Stimulated activated CD8-positive, alpha-beta memory T cell treated with anti-CD3 and anti-CD28 coated beads, Interleukin-15, amount 100 ng/mL, for 24 hours (primary cell): ENCODE results near the gene CHRNA7.

Source experiments
- DNase-seq: peaks from one replicate; pipeline ENCODE4 v3.0.0-alpha.2; 2020; ENCODE audit warnings: low read depth

CHRNA7 gene

DNA sequence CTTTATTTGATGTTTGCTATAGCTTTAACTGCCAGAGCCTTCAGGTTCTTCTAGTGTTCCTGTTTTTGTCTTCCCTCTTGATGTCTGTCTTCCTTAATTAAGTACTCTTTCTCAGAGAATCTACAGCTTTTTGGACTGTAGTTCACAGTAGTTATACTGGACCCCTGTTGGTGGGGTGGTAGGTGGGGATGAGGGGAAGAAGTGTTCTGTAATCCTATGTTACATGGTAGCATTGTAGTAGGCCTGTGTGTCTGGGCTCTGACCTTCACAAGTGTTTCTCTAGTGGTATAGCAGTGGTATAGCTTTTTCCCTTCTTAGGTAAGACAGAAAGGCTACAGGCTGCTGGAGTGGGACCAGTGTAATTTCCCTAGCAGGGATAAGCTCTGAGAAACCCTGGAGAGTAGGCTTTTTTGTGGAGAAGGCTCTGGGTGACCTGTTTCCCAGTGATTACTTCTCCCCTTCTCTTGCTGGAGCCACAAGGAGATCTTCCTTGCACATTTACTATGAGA is 59.6 kb downstream of the CHRNA7 start:
- DNase-seq: no peak

DNA sequence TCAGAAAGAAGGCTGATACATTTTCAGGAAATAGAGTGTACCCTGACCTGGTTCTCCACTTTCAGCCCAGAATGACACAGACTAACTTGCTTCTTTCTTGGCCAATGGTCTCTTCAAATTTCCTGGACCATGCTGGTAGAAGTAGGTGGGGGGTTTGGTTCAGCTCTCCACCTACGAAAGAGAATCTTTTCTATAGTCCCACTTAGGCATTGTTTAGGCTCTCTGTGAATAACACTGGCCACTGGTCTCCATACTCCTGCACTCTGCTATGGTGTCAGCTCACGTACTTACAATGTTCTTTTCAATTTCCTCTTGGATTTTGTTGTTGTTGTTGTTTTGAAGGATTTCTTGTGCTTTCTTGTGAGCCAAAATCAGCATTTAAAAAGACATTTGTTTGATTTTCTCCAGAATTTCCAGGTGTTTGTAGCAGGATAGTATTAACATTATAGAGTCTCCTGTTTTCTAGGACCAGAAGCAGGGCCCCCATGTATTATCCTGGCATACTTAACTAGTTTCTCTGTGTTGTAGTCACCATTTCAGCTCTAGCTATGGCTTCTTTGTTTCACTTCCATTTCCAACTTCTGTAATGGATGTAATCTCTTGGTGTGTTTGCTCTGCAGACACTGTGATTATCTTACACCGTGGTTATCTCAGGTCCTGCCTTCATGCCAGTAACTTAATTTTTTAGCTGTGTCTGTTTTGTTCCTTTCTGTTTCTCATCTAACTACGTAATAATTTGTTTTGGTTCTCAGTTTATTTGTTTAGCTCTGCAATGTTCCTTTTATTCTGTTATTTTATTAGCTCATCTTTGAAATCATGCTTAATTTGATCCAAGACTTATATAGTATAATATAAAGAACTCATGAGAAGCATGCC is 61.4 kb downstream of the CHRNA7 start:
- no peak for DNase-seq

DNA sequence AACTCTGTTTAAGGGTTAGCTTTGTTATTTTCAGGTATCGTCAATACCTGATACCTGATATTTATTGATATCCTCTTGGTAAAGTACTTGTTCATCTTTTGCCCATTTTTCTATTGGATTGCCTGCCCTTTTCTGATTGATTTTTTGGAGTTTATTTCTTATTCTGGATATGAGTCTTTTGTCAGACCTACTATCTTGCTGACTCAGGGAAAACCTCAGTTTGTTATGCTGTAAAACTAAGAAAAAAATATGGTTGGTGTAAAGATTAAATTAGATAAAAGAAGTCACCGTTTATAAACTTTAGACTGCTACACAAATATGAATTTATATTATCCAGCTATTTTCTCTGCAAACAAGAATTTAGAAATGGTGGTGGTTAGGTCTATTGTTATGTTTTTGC is 65.9 kb downstream of the CHRNA7 start:
- no peak for DNase-seq

DNA sequence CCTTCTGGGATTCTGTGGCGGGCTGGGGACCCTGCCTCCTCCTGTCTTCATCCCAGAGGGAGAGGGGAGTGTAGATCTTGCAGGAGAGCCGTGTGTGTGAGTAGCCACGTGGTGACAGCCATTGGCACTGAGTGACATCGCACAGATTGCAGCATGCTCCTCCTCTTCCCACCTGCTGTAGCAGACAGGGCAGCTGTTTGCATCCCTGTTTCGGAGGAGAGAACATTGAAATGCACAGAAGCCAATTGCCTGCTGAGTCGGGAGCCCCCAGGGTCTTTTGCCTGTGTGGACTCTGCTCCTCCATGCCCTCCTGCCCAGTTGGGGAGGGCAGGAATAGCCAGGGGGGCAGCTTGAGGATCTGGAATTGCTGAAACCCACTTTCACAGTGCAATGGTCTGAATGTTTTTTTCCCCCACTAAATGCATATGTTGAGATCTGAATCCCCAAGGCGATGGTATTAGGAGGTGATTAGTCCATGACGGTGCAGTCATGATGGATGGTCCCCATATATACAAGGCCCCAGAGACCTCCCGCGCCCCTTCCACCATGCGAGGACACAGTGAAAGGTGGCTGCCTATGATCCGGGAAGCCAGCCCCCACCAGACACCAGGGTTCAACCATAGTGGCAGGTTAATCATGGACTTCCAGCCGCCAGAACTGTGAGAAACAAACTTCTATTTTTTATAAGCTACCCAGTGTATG is 66.8 kb downstream of the CHRNA7 start:
- DNase-seq: no peak

DNA sequence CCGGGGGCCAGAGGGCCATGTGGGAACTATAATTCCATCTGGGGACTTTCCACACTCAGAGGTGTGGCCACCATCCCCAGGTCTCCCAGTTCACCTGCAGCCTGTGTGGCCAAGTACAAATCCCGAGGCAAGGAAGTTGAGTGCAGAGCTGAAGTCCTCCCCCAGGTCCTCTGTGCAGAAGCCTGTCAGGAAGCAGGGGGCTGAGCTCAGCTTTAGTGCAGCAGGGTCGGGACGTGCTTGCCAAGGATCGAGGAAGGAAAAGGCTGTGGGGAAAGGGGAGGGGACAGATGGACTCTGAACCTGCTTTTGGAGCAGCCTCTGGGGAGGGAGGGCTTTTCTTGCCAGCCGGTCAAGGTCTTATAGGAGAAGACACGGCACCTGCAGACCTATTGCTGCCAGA is 67.7 kb downstream of the CHRNA7 start:
- no peak for DNase-seq

DNA sequence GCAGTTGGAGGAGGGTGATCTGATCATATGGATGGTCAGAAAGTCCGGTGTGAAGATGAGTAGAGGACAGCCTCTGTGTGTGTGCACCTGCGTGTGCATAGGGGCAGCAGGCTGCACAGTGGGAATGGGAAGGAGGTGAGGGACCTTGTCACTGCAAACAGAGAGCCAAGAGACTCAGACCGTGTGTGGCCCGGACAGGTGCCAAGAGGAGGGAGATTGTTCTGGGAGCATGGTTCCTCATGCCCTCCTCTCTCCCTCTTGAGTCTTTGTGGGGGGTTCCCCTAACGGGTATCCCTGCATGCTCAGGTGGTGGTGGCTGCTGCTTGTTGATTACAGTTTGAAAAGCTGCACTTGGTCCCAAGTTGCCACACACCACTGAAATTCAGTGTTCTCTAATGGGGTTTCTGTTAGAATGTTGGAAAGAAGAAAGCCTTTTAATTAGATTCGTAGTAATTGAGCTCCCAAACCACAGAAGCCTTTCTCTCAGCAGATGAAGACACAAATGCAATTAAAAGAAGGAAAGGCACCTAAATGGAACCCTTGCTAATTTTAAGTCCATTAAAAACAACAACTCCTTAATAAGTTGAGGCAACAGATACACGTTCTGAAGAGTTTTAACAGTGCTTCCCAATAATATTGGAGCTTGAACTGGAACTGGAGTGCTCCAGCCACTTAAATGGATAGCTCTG is 68.9 kb downstream of the CHRNA7 start:
- no peak for DNase-seq

DNA sequence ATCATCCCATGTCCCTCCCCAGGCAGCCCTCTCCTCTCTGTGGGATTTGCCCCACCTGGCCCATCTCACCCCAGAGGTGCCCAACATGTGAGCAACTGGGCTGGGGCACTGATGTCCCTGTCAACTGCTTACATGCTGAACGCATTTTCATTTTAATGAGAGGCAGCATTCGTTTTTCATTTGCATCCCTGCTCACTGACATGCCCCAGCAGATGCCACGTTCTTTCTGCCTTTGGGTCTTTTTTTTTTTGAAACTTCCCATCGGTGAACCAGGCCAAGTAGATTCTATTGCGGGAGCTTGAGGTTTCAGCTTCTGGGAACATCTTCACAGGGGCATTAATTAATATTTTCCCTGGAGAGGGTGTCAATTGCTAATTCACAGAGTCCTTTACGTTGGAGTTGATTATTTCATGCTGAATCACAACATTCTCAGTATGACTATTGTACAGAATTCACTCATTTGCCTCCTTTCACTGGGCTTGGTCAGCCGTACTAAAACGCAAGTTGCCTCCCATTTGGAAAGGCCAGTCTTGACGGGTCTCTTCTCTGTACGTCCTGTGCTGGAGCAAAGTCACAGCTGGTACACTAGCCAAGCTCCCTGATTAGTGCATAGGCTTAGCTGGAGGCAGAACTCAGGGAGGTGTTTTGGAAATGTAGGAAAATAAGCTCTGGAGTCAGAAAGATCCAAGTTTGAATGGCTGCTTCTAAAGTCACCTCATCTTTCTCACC is 69.8 kb downstream of the CHRNA7 start:
- no peak for DNase-seq

DNA sequence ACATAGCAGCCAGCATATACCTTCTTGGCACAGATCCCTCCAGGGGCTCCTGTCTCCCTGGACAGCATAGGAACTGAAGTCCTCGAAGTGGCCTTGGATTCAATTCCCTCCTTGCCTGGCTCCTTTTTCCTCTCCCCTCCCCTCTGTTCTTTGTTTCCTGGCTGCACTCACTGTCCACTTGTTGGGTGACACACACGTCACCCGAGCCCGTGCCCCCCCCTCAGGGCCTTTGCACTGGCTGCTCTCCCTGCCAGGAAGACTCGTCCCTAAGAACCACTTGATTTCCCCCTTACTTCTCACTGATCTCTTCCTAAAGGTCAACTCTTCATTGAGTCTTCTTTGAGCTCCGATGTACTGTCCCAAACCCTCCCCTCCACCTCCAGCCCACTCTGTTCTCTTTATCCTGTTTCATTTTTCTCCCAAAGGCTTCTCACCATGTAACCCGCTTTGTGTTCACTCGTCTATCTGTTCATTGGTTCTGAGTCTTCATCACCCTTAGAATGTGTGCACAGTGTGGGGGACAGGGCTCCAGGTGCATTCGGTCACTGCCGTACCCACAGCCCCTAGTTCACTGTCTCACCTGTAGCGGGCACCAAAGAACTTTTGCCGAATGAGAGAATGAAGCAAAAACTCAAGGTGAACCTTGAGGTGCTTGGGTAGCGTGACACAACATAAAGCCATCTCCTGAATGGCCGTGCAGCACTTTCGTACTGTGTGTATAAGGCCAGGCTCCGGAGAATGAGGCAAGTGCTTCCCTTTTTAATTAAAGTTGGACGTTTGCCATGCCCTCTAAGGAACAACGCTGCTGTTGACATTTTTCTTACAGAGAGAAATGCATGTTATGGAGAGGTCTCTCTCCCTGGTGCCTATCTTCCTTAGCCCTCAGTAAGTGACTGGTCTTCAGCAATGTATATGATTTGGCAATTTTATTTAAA is 74.0 kb downstream of the CHRNA7 start:
- no peak for DNase-seq

DNA sequence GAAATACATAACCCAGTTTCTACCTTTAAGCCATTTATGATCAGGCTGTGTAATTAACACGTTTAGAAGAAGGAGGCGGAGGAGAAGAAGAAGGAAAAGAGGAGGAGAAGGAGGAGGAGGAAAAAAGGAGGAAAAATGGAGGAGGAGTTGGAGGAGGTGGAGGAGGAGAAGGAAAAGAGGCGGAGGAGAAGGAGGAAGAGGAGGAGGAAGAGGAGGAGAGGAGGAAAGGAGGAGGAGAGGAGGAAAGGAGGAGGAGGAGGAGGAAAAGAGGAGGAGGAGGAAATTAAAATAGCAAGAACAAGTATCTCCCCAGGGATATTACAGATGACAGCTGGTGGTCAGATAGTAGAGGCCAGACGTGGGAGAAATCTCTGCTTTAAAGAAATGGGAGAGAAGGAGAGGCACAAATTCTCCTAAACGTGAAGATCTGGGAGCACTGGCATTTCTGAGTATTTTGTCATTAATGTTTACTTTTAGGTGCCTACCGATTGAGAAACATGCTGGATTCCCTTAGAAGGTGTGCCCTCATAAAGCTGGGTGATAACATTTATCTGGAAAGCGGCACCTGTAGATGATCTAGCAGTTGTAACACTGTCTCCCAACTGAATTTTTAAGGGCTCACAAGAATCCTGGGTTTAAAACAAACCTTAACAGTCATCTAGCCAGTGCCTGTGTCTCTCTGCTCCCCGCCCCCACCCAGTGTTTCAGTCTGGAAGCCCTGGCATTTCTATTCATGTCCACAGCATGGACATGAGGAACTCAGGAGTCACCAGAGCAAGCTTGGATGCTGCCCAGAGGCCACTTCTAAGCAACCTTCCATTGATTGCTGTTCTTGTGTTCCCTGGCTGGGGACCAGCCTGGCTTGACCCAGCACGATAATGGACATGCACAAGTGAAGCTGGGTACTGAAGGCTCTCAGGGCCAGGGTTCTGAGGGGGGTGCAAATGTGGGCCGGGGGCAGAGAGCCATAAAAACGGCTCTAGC is 75.2 kb downstream of the CHRNA7 start:
- no peak for DNase-seq

DNA sequence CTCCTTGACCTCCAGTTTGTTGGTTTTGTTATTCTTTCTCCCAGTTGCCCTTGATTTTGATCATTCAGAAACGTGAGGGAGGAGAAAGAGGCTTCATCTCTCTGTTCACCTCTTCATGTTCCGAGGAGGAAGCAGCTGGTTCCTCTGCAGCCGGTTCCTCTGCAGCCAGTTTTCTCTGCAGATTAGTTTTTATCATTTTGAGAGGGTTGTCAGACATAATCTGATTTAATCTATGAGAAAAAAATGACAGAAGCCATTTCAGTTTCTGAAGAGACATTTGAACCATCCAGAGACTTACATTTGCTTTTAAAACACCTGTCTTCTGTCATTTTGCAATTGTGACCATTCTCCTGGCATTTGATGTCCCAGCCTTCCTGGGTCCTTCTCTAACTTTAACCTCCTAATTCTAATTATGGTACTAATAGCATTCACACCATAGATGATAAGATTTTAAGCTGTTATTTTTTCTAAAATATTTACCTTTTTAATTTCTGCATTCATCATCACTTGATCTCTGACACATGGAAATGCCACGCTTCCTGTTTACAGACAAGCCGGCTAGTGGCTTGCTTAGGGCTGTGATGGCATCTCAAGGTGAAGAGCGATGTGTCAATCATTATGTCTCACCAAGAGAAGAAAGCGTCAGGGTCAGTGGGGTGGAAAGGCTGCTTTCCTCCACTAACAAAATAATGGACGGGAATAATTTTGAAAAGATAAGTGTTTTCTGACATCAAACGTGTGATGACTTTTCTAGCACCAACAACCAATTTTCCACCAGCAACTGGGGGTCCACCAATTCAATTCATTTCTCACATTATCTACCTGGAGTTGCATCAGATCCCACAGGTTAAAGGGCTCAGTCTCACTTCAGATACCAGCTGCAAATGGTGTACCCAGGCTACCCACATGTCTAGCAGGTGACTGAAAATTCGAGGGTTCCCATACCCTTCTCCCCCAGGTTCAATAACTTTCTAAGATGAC is 76.4 kb downstream of the CHRNA7 start:
- no peak for DNase-seq

DNA sequence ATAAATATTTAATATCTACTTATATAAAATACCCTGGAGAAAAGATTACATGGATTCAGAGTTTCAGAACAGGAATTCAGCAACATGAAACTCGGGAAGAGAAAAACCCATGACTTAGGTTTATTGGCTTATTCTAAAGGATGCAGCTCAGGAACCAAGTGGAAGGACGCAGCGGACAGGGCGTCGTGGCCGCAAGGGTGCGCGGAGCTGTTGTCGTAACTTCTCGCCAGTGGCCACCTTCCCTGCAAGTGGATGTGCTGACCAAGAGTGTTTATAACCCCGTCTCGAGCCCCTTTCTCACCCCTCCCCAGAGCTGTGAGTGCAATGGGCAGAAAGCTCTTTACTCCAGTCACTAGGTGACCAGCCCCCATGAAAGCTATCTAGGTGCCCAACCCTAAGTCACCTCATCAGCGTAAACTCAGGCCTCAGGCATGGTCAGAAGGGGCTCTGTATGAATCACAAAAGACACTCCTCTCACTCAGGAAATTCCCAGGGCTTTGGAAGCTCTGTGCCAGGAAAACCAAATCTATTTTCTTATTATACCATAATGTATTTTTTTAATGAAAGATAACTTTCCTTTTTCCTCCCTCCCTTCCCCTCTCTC is 77.3 kb downstream of the CHRNA7 start:
- DNase-seq: no peak

DNA sequence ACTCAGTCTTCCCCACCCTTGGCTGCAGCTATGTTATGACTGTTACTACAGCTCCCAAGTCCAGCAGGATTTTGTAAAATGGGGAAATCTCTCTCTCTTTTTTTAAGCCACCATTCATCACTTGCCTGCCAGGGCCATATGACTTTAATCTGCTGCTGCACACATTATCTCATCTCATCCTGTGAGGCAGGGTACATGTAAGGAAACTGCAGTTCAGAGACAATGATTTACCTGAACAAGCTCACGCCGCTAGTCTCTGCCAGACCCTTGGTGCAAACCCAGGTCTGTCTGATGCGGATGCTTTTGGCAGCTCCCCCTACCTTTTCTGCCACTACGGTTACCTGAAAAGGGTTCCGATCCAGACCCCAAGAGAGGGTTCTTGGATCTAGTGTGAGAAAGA is 78.3 kb downstream of the CHRNA7 start:
- DNase-seq: no peak

DNA sequence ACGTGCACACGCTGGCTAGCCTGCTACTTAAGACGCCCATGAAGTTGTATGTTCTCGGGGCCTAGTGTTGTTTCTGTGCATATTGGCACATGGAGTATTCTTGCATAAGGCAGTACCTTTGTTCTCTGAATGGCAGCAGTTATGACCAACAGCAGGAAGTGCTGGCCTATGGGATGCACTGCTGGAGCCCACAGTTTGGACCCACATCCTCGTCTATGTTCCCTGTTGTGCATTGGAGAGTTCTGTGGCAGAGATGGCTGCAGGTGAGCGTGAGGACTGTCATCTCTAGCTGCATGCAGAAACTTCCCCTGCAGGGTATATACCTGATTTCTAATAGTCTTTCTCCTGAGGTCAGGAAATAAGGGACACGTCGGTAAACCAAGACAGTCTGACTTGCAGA is 81.8 kb downstream of the CHRNA7 start:
- no peak for DNase-seq

DNA sequence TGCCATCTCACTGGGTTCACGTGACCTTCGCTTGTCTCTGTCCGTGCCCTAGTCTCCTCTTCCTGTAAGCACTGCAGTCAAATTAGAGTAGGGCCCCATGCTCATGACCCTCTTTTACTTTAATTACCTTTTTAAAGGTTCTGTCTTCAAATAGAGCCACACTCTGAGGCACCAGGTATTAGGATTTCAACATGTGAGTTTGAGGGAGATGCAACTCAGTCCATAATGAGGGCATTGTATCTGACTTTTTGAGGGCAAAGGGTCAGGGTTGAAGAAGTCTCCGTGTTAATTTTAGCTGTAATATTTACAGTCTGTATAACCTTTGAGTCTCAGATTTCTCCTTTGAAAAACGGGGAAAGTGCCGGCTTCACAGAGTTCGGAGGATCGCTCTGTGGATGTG is 82.9 kb downstream of the CHRNA7 start:
- DNase-seq: no peak

DNA sequence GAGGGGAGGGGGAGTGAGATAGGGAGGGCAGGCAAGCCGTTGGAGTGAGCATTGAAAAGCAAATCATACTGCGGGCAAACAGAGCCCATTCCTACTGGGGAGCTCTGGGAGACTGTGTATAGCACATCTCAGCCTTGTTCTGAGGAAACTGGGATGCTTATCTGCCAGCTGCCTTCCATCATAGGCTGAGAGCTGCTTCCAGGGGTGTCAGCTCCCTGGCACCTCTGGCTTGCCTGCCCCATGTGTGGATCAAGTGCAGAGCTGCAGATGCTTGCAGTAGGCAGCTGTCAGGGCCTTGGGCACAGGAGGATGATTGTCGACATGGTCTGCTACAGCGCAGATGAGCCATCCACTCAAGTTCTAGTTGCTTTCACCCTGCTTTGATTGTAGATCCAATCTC is 86.8 kb downstream of the CHRNA7 start:
- no peak for DNase-seq

DNA sequence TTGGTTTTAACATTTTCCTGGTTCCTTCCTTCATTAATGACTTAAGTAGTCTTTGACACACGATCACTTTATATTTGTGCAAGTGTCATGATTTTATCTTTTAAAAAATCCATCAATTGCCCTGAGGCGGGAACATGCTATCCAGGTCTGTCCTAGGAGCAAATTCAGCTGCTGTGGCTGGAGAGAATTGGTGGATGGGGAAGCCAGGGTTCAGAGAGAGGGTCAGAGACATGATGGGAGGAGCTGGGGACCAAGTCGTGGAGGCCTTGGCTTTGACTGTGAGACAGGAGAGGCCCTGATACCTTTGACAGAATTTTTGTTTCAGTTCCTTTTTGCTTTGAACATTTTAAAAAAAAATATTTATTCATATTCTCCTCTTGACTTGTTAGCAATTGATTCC is 89.0 kb downstream of the CHRNA7 start:
- no peak for DNase-seq

DNA sequence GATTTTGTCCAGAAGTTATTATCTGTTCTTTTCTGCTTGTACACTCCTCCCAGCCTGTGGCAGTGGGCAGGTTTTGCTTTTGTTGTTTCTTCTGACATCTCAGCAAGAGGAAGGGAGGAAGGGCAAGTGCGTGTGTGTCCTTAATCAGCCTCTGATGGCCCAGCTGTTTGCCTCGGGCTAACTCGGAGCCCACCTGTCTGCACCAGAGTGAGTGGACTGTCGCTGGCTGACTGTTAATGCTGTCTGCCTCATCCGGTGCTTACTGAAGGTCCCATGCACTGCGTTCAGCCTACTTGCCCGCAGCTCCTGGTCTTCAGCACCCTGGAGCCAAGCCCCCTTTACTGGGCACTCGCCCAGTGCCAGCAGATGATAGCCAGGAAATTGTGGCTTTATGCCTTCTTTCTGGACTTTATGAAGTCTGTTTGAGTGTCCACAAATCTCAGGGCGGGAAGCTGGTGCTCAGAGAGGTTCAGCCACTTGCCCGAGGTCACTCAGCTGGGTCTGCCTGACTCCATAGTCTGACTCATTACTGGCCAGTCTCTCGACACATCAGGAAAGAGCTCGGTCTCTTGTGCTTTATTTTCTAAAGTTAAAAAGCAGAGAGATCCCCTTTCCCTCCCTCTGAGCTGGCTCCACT is 89.5 kb downstream of the CHRNA7 start:
- no peak for DNase-seq
